PC-3 (cell line): ENCODE data around the gene CLDN11.

Experiments
- EZH2 ChIP-seq: fragments of 300-600 bp; sonication (generic); IDR thresholded peaks from one replicate; pipeline ENCODE4 v1.6.1; 2017; ENCODE audit warnings: antibody characterized with exemption, mild to moderate bottlenecking, low read length; ENCODE audit not compliant: unreplicated experiment
- TF ChIP-seq, protein P1 (sequence below): fragments of 300-600 bp; sonication (generic); conservative IDR thresholded peaks from 2 replicates; pipeline ENCODE4 v1.5.1; 2017; ENCODE audit warnings: antibody characterized with exemption, low read depth, mild to moderate bottlenecking, low read length

DNA sequence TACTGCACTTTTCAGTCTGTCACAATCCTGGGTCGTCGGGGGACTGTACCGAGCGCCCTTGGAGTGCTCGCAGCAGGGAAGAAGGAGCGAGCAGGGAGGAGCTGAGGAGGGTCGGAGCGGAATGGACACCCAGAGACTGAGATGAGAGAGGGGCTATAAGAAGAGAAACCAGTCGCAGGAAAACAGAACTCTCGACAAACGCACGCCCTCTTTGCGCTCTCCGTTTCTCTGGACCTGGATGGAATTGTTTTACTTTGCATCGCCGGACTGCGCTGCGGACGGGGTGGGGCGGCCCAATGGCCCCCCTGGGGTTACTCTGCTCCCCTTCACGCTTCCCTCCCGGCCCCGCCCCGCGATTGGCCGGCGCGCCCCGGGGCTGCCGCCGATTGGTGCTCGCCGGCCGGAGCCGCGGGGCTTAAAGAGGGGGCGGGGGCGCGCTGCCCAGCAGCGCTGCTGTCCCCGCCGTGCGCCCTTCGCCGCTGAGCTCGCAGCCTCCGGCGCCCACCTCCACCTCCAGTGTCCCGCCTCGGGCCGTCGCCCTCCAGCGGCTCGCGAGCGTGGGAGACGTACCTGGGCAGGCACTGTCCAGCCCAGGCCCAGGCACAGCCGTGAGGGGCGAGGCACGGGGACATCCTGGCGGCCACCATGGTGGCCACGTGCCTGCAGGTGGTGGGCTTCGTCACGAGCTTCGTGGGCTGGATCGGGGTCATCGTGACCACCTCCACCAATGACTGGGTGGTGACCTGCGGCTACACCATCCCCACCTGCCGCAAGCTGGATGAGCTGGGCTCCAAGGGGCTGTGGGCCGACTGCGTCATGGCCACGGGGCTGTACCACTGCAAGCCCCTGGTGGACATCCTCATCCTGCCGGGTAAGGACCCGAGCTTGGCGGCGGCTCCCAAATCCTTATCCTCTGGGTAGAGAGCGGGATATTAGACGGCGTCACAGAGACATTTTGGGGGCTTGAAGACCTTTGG, at the start of gene CLDN11:
- no peak for TF ChIP-seq EZH2
- TF ChIP-seq, protein P1, sequence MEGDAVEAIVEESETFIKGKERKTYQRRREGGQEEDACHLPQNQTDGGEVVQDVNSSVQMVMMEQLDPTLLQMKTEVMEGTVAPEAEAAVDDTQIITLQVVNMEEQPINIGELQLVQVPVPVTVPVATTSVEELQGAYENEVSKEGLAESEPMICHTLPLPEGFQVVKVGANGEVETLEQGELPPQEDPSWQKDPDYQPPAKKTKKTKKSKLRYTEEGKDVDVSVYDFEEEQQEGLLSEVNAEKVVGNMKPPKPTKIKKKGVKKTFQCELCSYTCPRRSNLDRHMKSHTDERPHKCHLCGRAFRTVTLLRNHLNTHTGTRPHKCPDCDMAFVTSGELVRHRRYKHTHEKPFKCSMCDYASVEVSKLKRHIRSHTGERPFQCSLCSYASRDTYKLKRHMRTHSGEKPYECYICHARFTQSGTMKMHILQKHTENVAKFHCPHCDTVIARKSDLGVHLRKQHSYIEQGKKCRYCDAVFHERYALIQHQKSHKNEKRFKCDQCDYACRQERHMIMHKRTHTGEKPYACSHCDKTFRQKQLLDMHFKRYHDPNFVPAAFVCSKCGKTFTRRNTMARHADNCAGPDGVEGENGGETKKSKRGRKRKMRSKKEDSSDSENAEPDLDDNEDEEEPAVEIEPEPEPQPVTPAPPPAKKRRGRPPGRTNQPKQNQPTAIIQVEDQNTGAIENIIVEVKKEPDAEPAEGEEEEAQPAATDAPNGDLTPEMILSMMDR: no peak
